GM19463 (cell line): ENCODE results near the gene SFTPD.

Experiments used
- ATAC-seq: cut with Tn5 transposase; IDR thresholded peaks from one replicate; pipeline ENCODE4 v1.9.1; 2021; ENCODE audit warnings: mild to moderate bottlenecking, moderate library complexity; ENCODE audit not compliant: unreplicated experiment

SFTPD gene

DNA sequence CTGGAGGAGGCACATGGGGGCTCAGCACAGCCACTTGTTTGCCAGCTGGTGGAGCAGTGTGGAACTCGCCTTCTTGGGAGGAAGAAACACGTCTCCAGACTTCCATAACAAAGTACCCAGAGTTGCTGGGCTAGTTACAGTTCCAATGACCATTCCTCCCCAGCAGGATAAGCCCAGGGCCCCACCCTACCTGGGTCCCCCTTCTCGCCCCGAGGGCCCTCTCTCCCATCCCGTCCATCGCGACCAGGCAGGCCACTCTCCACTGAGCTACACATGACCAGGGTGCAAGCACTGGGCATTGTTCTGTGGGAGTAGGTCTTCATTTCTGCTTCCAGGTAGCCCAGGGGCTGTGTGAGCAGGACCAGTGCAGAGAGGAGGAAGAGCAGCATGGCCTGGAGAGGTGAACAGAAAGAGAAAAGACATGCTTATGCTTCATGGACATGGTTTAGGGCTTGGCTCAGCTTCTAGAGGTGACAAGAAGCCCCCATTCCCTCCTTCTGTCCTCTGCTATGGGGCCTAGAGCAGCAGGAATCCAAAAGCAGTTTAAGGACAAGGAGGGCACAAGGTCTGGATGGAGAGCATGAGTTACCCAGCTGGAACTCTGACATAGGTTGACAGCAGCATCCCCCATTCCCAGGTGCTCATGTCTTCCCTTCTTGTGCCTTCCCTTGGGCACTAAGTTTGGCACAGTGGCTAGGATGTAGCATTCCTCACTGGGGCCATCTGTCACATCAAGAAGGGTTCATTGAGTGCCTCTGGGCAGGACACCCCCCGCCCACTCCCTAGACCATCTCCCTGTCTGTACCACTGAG lies 2.4 kb downstream of the SFTPD start:
- ATAC-seq = no peak

DNA sequence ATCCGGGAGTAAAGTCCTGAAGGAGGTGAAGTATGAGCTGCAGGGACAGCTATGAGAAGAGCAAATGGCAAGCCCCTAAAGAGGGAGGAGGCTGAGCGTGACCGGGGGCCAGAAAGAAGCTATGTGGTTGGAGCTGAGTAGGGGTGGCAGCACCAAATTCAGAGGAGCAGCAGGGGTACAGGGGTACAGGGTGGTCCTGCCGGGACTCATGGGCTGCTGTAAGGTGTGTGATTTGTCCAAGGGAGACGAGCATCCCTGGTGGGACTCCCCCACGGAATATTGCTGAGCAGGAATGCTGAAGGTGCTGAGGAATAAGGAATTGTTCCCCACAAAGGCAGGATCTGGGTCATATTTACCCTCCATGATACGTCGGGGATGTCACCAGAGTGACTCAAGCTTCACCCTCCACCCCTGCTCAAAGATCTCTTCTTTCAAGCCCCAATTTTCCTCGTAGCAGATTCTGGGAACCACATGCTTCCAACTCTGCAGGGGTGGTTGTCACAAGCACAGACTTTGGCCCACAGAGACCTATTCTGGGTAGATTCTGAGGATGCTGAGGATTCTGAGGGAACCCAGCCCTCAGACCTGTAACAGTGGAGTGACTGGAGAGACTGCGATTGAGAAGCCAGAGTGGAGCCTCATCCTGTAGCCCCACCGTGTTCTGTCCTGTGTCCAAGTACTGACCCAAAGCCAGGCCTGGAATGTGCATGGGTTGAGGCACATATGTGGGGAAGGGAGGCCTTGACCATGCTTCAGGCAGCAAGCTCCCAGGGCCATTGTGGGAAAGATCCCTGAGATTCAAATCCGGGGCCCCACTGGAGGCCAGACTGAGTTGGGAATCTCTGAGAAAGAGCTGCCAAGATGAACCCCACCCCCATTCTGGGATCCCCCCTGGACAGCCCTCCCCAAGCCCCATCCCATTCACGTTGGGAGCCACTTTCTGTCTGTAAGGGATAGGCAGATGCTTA lies 4.2 kb downstream of the SFTPD start:
- ATAC-seq = no peak

DNA sequence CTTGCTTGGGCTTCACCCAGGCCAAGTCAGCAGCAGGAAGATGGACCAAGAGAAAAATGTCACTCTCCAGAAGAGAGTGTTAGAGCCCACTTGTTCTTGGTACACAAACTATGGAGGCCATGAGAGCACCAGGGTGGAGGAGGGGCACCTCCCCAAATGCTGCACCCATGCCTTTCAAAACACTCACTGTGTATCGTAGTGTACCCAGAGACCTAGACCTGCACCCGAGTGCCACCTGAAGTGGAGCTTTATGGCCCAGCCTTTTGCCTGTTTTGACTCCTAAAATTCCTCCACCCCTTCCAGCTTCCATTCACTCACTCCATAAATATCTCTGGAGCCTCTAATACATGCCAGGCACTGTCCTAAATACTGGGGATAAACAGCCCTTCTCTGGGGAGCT lies 5.0 kb downstream of the SFTPD start:
- ATAC-seq = no peak

DNA sequence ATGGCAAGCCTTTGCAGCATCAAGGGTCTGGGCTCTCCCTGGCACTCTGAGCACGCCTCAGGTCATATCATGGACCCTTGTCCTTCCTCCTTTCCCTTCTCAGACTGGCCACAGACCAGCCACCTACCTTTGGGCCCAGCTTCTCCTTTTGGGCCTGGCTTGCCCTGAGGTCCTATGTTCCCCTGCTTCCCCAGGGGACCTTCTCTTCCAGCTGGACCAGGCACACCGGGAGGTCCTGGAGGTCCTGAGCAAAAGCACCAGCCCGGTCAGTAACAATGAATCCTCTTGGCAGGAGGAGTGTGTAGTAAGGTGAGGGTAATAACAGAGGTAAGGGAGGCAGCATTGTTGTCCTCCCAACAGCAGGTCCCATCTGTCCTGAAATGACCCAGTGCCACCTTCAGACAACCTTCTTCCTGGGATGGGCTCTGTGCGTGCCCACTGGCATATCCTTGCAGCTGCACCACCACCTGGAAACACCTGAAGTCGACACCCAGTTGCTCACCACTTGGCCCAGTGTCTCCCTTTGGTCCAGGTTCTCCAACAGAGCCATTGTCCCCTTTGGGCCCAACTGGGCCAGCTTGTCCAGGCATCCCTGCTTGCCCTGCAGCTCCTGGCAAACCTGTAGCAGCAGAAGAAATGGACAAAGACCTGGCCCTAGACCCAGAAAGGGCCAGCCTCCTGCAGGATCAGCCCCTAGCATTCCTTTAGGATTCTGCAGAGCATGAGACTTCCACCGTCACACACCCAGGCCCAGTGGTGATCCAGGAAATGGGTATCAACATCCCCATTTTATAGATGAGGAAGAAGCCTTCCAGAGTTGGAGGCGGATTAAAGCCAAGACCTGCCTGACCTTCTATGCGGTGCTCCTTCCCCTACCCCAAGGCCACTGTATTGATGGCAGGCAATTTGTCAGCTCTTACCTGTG lies 6.4 kb downstream of the SFTPD start:
- no peak for ATAC-seq

DNA sequence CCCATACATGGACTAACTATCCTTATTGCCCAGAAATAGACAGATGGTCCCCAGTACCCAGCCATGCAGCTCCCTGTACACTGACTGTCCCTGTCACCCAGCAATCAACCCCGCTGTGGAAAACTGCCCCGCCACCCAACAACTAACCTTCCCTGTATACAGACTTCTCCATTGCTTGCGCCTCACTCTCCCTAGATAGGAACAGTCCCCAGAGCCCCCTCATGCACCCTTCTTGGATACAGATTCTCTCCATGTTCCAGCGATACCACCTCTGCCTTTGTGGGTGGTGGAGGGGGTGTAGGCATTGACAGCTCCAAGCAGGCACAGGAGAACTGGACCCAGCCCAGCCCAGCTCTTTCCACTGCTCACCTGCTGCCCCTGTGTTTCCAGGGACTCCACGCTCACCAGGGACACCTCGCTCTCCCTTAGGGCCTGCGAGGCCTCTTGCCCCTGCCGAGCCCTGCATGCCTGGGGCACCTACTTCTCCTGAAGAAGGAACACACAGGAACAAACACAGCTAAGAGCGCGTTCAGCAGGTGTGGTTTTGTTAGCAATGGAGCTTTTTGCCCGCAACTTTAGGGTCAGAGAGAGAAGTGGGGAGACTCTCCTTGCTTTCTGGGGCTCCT lies 7.2 kb downstream of the SFTPD start:
- no peak for ATAC-seq

DNA sequence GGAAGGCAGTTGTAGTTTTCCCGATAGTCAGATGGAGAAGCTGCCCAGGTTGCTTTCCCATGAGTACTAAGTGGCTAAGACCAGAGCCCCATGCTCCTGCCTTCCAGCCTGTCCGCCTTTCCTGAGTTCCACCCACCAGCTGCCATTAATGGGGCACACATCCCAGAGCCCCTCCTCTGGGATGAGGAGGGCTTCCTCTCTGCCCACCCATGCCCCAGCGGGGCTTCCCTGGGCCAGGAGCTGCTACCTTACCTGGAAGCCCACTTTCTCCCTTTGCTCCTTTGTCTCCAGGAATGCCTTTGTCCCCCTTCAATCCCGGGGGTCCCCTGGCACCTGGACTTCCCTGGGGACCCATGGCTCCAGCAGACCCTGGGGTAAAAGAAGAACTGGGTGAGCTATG lies 7.8 kb downstream of the SFTPD start:
- no peak for ATAC-seq

DNA sequence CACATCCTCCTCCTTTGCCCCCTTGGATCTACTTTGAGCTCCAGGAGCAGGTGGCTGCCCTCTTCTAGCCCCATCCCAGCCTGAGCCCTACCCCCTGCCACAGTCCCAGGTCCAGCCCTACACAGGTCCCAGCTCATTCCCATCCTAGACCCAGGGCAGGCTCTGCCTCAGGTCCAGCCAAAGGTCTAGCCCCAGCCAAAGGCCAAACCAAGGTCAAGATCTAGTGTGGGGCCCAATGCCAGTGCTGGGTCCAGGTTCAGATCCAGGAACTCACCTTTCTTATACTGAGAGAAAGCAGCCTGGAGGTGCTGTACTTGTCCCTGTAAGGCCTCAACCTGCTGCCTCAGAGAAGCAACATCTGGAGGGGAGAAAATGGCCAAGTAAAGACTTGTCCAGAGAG lies 8.5 kb downstream of the SFTPD start:
- no peak for ATAC-seq

DNA sequence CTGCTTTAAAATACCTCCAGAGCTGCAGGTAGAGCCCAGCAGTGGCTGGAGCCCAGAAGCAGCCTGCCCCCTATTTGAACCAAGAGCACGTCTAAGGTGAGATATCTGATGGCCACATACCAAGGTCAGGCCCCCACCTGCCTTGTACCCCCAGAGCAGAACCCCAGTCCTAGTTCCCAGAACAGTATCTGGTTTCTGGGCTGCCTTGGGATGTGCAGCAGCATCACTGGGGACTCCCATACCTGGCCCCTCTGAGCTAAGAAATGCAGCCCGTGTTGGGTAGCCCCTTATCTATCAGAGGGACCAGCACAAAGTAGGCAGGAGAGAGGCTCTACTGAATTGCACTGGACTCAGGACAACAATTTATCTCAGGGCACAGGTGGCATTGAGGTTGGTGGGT lies 8.9 kb downstream of the SFTPD start:
- ATAC-seq = no peak

DNA sequence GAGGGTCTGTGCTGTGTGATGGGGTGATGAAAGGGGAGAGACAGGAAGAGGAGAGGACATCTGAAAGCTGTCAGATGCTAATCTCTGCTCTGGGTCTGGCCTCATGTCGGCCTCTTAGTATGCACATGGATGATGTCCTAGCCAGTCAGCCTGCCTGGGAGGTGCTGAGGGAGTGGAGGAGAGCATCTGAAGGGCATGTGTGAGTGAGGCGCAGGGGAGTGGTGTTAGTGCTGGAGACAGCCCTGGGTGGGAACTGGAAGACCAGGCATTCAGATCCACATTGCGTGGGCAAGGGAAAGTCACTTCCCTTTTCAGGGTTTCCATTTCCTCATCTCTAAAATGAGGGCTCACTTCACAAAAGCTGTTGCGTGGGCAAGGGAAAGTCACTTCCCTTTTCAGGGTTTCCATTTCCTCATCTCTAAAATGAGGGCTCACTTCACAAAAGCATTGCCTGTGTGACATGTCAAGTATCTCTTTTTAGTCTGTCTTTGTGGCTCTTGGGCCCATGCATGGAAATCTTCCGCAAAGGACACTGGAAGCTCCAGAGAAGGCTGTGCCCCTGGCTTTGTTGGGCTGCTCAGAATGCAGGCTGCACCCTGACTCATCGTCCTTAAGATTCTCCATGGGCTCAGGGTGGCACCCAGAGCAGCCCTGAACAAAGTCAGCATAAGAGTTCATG lies 10.0 kb downstream of the SFTPD start:
- peak; percentile 52 for ATAC-seq

DNA sequence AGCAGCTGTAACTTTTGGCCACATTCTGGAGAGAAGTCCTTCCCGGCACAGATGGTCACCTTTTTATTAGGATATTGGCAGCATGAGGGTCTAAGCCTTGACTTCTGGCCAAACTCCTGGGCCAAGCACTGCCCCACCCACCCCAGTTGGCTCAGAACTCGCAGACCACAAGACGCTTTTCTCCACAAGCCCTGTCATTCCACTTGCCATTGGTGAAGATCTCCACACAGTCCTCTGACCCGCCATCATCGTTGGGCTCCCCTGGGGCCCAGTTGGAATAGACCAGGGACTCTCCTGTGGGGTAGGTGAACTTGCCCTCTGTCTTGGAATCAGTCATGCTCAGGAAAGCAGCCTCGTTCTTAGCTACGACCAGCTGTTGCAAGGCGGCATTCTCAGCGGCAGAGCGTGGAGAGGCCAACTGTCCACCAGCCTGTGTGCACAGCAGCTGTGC lies 11.2 kb downstream of the SFTPD start:
- ATAC-seq = no peak

DNA sequence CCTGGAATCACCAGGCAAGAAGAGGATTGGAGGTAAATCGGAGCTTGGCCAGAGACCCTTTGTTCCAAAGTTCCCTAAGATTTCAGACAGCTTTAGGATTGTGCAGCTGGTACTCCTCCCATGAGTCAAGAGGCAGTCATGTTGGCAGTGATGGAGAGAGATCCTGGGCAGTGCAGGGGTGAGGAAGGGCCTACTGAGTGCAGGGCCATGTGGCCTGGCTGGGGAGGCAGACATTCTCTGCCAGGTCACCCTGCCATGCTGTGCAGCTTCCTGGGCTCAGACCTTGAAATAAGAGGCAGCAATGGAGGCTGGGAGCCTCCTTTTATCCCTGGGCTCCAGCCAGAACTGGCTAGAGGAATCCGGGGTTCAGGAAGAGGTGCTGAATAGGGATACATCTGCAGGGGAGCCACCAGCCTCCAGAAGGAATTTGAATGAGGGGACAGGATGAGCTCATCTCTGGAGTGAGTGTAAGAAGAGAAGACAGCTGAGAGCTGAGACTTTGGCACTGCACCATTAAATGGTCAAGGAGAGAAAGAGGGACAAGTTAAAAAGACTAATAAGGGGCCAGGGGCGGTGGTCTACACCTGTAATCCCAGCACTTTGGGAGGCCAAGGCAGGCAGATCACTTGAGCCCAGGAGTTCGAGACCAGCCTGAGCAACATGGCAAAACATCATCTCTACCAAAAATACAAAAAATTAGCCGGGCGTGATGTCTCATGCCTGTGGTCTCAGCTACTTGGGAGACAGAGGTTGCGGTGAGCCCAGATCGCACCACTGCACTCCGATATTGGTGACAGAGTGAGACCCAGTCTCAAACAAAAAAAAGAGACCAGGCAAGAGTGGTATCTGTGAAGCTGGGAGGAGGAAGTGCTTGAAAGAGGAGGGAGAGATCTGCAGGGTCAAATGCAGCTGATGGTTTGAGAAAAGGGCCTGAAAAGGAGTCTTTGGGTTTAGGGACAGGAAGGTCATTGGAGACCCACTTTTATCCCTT lies 12.0 kb downstream of the SFTPD start:
- ATAC-seq = no peak

DNA sequence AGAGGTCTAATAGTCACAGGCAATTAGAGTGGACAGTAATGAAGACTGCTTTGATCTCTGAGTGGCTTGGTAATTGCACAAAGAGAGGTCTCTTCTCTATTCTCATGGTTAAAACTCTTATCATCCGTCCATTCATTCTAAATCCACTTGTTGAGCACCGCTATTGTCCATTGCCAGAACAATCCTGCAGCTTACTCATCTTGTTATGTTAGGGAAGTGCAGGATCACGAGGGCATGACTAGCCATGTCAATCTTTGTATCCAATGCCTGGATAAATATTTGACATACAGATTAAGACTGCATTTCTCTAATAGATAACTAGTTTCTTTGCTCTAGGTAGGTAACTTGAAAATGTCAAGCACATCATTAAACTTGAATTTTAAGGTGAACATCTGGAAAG lies 14.9 kb downstream of the SFTPD start:
- no peak for ATAC-seq

DNA sequence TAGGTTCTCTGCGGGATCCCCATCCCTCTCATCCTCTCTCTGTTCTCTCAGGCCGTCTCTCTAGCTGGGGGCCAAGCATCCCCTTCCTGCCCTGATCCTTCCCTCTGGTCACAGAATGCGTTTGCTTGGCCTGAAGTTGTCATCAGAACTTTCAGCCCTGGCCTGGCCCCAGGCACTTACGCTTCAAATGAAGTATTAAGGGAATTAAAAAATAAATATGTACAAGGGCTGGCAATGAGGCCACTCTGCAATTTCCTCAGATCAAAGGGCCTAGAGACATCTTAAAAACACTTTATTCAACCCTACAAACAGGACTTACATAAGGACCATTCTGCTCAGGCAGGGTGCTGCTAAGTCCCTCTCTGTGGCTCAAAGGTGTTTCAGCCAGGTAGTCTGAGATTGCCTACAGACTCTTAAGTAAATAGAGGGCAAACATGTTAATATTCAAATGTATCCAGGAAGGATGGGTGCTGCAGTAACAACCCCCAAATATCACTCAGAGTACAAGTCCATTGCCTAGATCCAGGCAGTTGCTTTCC lies 16.0 kb downstream of the SFTPD start:
- no peak for ATAC-seq

DNA sequence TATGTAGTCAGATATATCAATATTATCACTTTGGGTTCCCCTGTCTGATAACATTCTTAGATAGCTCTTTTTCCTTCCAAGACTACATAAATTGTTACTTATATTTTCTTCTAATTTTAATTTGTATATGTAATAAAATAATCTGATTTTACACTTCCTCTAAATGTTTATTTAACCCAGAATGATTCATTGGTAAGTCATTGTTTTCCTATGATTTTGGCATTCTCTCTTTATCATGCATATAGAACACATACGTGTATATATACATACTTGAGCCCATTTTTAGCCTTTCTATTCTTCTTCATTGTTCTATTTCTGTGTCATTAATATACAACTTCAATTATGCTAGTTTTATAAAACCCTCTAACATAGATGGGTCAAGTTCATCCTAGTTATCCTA lies 16.6 kb downstream of the SFTPD start:
- no peak for ATAC-seq

DNA sequence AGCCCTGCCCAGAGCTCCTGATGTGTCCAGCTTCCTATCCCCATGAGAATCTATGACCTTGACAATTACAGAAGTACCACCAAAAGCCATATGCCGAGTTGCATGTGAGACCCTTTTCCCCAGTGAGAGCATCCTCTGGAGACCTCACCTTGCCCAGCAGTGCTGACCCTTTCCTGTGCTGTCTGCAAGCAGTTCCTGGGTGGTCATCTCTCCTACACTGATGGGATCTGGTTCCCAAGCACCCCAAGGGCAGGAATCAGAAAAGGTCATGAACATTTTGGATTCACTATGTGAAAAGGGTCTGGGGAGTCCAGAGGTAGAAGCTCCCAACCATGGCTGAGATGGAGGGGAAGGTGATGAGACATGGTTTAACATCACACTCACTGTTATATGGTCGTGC lies 18.2 kb downstream of the SFTPD start:
- no peak for ATAC-seq

DNA sequence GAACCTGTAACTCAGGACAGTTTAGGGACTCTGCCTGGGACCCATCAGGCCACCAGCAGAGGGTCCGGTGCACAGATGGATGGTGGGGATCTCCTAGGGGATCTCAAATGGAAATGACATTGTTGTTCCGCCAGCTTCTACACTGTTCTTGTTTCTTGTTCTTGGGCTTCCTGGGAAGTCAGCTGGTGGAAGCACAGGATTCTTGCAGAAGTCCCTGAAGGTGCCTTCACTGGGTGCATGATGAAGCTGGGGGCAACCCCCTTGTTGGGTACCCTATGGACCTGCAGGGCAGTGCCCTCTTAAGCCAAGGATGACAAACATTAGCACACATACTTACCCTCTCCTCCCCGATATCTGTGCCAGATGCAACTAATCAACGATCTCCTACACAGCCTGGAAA lies 18.6 kb downstream of the SFTPD start:
- ATAC-seq = no peak

DNA sequence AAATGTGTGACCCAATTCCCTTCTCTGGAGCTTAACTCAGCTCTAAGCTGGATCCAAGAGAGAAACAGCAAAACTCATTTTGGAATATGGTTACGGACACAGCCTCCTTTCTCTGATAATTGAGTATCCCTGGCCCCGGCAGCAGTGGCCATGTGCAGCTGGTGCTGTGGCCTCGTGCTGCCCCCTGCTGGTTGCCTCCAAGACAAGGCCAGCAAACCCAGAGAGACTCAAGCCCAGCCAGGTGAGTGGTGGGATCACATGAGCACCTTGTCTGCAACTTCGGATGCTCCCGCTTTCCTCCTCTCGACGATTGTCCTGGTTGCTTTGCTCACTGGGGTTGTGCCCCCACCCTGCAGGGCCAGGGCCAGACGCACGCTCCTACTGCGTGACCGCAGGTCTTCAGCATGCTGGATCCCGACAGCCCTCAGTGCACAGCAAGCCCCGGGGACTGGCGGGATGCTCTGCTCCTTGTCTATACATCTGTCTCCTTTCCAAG lies 19.4 kb downstream of the SFTPD start:
- peak; percentile 95 for ATAC-seq

DNA sequence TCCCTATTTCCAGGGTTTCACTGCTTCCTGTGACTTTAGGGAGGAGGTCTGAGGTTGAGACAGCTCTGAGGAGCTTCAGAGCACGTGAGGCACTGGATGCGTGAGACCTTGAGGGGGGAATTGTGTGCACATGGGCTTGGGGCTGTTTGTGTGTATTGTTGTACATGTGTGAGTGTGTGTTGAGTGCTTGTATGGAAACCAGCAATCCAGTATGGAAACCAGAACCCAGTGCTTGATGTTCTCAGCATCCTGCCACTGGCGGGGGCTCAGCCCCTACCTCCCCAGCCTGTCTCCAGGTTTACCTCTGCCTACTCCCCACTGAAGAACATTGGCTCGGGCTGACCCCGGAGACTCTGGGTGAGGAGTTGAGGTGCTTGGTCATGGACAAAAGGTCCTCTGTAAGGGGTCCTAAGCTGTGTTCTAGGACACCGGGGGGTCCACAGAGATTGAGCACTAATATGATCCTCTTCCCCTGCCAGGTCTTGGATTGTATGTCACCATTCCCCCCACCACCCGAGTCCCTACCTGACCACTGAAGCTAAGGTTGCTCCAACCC lies 20.8 kb downstream of the SFTPD start:
- ATAC-seq = no peak
